HUES6 (cell line): ENCODE measurements around the gene CNTNAP2.

Experiments used
- H3K27ac ChIP-seq: 2 replicates; pipeline ENCODE4 v1.7.0; 2013; ENCODE audit warnings: low read depth, mild to moderate bottlenecking, low read length, inconsistent platforms
- H3K27me3 ChIP-seq: 2 replicates; pipeline ENCODE4 v1.6.1; 2013; ENCODE audit warnings: low read length; ENCODE audit not compliant: control insufficient read depth, insufficient read depth
- H3K36me3 ChIP-seq: 2 replicates; pipeline ENCODE4 v1.6.1; 2013; ENCODE audit warnings: low read length; ENCODE audit not compliant: control insufficient read depth, insufficient read depth
- H3K4me1 ChIP-seq: 2 replicates; pipeline ENCODE4 v1.6.1; 2013; ENCODE audit warnings: low read length; ENCODE audit not compliant: control insufficient read depth, insufficient read depth
- H3K4me3 ChIP-seq: 2 replicates; pipeline ENCODE4 v1.5.1; 2013; ENCODE audit warnings: low read depth, low read length
- H3K9ac ChIP-seq: one replicate; pipeline ENCODE4 v1.6.1; 2013; ENCODE audit warnings: mild to moderate bottlenecking, low read length
- H3K9me3 ChIP-seq: 2 replicates; pipeline ENCODE4 v1.6.1; 2013; ENCODE audit warnings: low read depth, low read length; ENCODE audit not compliant: control insufficient read depth, insufficient read depth

CNTNAP2 gene

DNA sequence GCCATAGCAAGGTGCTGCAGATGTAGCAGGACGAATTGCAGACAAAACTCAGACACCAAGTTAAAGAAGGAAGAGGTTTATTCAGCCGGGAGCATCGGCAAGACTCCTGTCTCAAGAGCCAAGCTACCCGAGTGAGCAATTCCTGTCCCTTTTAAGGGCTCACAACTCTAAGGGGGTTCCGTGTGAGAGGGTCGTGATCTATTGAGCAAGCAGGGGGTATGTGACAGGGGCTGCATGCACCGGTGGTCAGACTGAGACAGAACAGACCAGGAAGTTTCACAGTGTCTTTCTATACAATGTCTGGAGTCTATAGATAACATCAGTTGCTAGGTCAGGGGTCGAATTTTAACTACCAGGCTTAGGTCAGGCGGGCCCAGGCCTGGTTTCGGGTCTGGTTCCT, 2252.0 kb downstream of the CNTNAP2 start:
- no peak overlapping the region for H3K9ac ChIP-seq
- no peak overlapping the region for H3K4me3 ChIP-seq

DNA sequence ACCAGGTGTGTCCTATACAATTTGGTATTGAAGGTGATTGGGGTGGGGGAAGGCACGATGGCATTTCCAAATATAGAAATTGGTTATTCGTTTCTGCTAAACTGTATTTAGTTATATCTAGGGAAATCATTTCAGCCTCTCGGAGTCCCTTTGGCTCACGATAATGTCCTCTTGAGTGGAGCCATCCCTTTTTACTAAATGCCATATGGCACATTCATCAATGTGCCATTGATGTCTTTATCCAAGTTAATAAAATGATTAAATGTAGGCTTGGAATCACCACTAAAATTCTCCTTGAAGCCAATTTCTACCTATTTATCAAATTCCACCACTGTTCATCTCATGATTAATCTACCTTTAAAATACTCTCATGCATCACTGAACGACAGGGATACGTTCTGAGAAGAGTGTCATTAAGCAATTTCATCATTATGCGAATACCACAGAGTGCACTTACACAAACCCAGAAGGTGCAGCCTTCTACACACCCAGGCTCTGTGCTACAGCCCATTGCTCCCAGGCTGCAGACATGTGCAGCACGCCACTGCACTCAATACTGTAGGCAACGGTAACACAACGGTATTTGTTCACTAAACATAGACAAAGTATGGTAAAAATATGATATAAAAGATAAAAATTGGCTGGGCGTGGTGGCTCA, 2254.8 kb downstream of the CNTNAP2 start:
- Histone ChIP-seq H3K9ac (no peak overlapping the region), H3K27me3 (no peaks in the 10 kb centered on the region), H3K9me3 (peaks cover 18% of the 10 kb centered on the region), H3K4me1 (no peaks in the 10 kb centered on the region), H3K36me3 (peaks cover 57% of the 10 kb centered on the region), H3K4me3 (no peak overlapping the region), H3K27ac (no peak overlapping the region)

More for the DNA sequence above, 2252.0 kb downstream of the CNTNAP2 start:
- Histone ChIP-seq H3K4me1 (no peaks in the 10 kb centered on the region), H3K36me3 (peaks cover 61% of the 10 kb centered on the region), H3K27me3 (no peaks in the 10 kb centered on the region), H3K9me3 (peaks cover 32% of the 10 kb centered on the region), H3K27ac (no peak overlapping the region)

GRCh38 chr7:148374396-148375259, 2258.0 kb downstream of the CNTNAP2 start:
- no peak overlapping the region for H3K4me3 ChIP-seq
- H3K9ac ChIP-seq, result no peak overlapping the region
- peaks cover 1% of the 10 kb centered on the region; the same call in 1 of the 2 replicates for H3K4me1 ChIP-seq
- H3K27me3 ChIP-seq, result no peaks in the 10 kb centered on the region
- no peak overlapping the region for H3K27ac ChIP-seq
- no peaks in the 10 kb centered on the region for H3K9me3 ChIP-seq
- H3K36me3 ChIP-seq, result peaks cover 37% of the 10 kb centered on the region; the same call in 1 of the 2 replicates

DNA sequence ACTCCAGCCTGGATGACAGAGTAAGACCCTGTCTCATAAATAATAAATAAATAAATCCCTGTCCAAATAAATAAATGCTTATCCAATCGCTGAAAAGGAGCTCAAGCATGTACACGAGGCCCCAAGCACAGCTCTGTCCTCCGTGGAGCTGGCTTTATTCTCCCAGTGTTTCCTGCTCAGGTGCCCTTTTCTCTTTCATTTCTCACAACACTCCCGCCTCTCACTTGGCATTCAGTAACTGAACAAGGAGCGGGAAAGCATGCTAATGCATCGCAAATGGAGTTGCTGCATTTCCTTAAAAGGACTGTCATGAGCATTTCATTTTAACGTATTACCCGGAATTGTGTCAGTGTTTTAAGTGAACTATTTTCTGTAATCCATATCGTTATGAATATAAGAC, 2263.1 kb downstream of the CNTNAP2 start:
- Histone ChIP-seq H3K27me3 (no peaks in the 10 kb centered on the region), H3K4me1 (peaks cover 14% of the 10 kb centered on the region; the same call in 1 of the 2 replicates), H3K36me3 (peaks cover 44% of the 10 kb centered on the region), H3K9ac (no peak overlapping the region), H3K9me3 (no peaks in the 10 kb centered on the region), H3K4me3 (no peak overlapping the region), H3K27ac (peak overlapping the region; percentile 9; the same call in 1 of the 2 replicates)

DNA sequence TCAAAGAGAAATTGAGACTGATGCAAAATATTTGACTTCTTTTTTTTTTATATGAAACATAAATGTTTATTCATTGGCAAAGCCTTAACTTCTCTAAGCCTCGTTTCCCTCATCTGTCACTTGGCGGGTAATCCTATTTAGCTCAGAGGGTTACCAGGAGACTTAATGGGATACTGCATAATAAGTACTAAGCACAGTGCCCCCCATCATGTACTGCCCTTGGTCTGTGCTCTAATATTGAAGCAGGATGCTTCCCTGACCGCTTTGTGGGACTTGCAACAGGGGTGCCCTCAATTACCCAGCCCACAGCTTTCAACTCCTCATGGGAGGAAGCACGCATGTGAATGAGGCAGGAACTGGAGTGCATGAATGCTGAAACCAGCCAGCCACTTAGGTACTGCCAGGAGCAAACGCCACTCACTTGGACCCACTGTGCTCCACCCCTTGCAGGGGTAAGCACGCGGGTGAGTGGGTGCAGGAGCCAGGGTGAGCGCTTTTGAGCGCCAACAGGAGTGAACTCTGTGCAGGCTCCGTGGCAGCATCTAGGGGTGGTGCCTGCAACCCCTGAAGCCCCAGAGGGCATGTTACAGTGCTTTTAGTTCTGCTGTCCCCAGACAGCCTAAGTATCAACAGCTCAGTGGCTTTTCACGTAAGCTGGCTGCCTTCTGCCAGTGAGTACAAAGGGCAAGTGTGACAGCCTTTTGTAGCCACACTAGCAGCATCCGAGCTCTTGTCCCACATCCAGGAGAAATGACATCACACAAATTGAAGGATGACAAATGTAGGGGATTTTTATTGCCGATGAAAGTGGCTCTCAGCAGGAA, 2264.2 kb downstream of the CNTNAP2 start:
- H3K4me3 ChIP-seq, result no peak overlapping the region

DNA sequence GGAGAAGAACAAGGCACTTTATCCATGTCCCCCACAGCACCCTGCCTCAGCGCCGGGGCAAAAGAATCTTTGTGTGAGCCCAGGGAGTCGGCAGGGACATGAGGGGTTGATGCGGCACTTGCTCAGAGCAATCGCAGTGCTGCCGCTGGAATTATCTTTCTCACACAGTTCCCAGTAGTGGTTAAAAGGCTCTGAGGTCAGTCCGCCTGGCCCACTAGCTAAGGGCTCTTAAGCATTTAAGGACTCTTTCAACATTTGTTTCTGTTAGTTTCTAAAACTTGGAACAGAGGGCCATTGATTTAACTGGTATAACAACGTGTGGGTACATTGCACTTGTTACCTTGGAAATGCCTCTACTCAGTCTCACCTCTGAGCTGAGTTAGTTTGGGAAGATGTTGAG, 2266.0 kb downstream of the CNTNAP2 start:
- Histone ChIP-seq H3K27me3 (no peaks in the 10 kb centered on the region), H3K27ac (no peak overlapping the region), H3K9ac (no peak overlapping the region), H3K4me3 (no peak overlapping the region), H3K9me3 (peaks cover 7% of the 10 kb centered on the region; the same call in 1 of the 2 replicates), H3K4me1 (peaks cover 17% of the 10 kb centered on the region; the same call in 1 of the 2 replicates), H3K36me3 (peaks cover 69% of the 10 kb centered on the region)

More for the DNA sequence above, 2264.2 kb downstream of the CNTNAP2 start:
- Histone ChIP-seq H3K27ac (no peak overlapping the region), H3K27me3 (no peaks in the 10 kb centered on the region), H3K36me3 (peaks cover 55% of the 10 kb centered on the region), H3K9ac (no peak overlapping the region), H3K4me1 (peaks cover 14% of the 10 kb centered on the region; the same call in 1 of the 2 replicates), H3K9me3 (no peaks in the 10 kb centered on the region; the same call in 1 of the 2 replicates)

GRCh38 chr7:148383651-148384050, 2267.1 kb downstream of the CNTNAP2 start:
- Histone ChIP-seq H3K9me3 (peaks cover 7% of the 10 kb centered on the region; the same call in 1 of the 2 replicates), H3K36me3 (peaks cover 69% of the 10 kb centered on the region), H3K27ac (no peak overlapping the region), H3K27me3 (no peaks in the 10 kb centered on the region), H3K9ac (no peak overlapping the region), H3K4me1 (peaks cover 17% of the 10 kb centered on the region; the same call in 1 of the 2 replicates), H3K4me3 (no peak overlapping the region)

DNA sequence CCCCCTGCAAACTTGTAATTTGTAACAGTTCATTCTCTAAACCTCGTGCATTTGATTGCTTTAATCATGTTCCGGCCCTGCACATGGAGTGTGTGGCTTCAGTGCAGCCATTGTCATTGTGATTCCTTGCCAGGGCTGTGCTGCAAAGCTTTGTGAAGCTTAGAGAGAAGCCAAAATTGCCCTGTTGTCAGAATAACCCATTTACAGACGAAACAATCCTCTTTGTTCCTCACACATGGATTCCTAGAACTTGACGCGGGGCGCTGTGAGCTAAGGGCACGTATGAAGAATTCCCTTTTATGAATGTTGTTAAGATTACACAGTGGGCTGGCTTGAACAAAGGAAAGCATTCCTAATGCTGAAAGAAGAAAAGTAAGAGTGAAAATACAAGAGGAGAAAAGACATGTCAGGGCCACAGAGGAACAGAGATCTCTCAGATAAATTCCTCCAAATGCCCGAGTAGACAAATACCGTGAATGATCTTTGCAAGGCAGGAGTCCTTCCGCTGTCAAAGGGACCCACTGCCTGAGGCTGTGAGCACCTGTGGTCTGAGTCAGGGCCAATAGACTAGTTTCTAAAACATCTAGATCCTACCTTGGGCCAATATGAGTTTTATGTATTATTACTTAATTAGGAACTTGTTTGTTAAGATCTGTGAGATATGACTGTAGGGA, 2268.5 kb downstream of the CNTNAP2 start:
- no peak overlapping the region for H3K9ac ChIP-seq
- peaks cover 13% of the 10 kb centered on the region for H3K9me3 ChIP-seq
- H3K4me1 ChIP-seq, result peaks cover 12% of the 10 kb centered on the region; the same call in 1 of the 2 replicates
- H3K36me3 ChIP-seq, result peaks cover 79% of the 10 kb centered on the region
- no peak overlapping the region; the same call in 1 of the 2 replicates for H3K27ac ChIP-seq
- H3K27me3 ChIP-seq, result no peaks in the 10 kb centered on the region
- no peak overlapping the region for H3K4me3 ChIP-seq

DNA sequence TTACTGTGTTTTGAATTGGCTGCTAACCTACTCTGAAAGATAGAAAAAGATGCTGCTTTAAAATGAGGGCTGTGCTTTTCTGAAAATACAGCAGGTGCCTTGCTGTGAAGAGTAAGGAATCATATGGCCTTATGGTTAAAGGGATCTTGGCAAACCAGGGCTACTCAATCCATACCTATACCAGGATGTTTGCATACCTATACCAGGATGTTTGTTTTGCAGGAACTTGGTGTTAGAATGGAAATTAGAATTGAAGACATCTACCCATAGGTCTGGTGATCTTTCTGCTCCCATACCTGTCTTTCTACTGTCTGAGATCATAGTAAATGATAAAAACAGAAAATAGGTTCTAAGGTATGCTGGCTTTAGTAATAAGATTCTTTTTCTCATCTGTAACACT, 2273.8 kb downstream of the CNTNAP2 start:
- Histone ChIP-seq H3K36me3 (peaks cover 52% of the 10 kb centered on the region), H3K9ac (no peak overlapping the region), H3K9me3 (peaks cover 17% of the 10 kb centered on the region), H3K4me3 (no peak overlapping the region), H3K4me1 (peaks cover 21% of the 10 kb centered on the region), H3K27me3 (no peaks in the 10 kb centered on the region), H3K27ac (no peak overlapping the region)

DNA sequence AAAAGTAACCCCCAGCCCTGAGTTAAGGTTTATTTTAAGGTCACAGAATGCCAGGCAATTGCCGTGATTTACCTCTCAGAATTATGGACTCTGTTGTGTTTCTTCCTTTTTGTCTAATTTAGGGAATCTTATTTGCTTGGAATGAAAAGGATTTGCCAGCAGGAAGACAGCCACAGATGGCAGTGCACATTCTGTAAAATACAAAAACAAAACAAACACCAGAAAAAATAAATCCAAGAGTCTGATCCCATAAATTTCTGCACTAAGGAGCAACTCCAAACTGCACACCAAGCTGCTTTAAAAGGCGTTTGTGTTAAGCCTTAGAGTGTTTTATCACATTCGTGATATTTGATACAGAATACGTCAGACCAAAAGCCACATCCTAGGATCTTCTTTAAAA, 2275.0 kb downstream of the CNTNAP2 start:
- H3K27me3 ChIP-seq, result no peaks in the 10 kb centered on the region
- H3K9ac ChIP-seq, result no peak overlapping the region
- no peak overlapping the region for H3K27ac ChIP-seq
- H3K4me3 ChIP-seq, result no peak overlapping the region
- peaks cover 39% of the 10 kb centered on the region for H3K36me3 ChIP-seq
- H3K4me1 ChIP-seq, result peaks cover 33% of the 10 kb centered on the region
- peaks cover 17% of the 10 kb centered on the region for H3K9me3 ChIP-seq
